Transverse colon (tissue), 4 donors: ENCODE measurements around the gene LYSMD2.

Source experiments
- POLR2A ChIP-seq: fragments of 450-650 bp; IDR thresholded peaks from one replicate; pipeline ENCODE4 v1.6.1; 2016; ENCODE audit warnings: antibody characterized with exemption, mild to moderate bottlenecking, moderate library complexity
- POLR2AphosphoS5 ChIP-seq, 3 donors: sonication (generic); formaldehyde crosslinking; IDR thresholded peaks; one replicate each; pipeline ENCODE4 v1.6.1; 2016; ENCODE audit warnings: antibody characterized with exemption in 3 of 3
- TF ChIP-seq, protein P1 (sequence below), 5 experiments: fragments of 200-600 bp in 3 of 5; fragments of 450-650 bp in 2 of 5; sonication (generic) in 3 of 5; IDR thresholded peaks; 1 replicate in 2 of 5; 2 replicates in 3 of 5; pipeline ENCODE4 v1.5.1; 2016 to 2017; ENCODE audit warnings: antibody characterized with exemption in 5 of 5, inconsistent platforms in 3 of 5, mild to moderate bottlenecking in 2 of 5, moderate library complexity in 1 of 5

DNA sequence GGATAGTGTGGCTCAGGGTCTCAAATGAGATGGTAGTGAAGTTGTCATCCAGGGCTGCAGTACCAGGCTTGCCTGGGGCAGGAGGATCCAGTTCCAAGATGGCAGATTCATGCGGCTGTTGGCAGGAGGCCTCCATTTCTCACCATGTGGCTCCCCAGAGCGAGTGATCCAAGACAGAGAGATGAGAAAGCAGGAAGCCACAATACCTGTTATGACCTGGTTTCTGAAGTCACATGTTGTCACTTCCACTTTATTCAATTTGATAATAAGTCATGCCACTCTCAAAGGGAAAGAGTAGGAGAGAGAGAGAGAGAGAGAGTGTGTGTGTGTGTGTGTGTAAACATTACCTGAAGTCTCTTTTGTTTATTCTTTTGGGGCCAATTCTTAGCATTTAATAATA lies 44.1 kb upstream of the LYSMD2 start:
- TF ChIP-seq, protein P1, sequence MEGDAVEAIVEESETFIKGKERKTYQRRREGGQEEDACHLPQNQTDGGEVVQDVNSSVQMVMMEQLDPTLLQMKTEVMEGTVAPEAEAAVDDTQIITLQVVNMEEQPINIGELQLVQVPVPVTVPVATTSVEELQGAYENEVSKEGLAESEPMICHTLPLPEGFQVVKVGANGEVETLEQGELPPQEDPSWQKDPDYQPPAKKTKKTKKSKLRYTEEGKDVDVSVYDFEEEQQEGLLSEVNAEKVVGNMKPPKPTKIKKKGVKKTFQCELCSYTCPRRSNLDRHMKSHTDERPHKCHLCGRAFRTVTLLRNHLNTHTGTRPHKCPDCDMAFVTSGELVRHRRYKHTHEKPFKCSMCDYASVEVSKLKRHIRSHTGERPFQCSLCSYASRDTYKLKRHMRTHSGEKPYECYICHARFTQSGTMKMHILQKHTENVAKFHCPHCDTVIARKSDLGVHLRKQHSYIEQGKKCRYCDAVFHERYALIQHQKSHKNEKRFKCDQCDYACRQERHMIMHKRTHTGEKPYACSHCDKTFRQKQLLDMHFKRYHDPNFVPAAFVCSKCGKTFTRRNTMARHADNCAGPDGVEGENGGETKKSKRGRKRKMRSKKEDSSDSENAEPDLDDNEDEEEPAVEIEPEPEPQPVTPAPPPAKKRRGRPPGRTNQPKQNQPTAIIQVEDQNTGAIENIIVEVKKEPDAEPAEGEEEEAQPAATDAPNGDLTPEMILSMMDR (IDR thresholded peaks at IDR 0.05): no peak
- TF ChIP-seq POLR2AphosphoS5 (IDR thresholded peaks at IDR 0.05) (no peak), POLR2A (no peak)
